ENCODE results near the gene SMIM31. TPM values are rescaled to one million over a fixed set of nuclear protein-coding genes. Genes with fewer than 3 reads are reported as not detected.

The SMIM31 gene
- total and polyA plus RNA-seq, 9 of the 15 experiments (the other 6 are each of a cell fraction or from before 2014, with no cell fraction given): not detected

DNA sequence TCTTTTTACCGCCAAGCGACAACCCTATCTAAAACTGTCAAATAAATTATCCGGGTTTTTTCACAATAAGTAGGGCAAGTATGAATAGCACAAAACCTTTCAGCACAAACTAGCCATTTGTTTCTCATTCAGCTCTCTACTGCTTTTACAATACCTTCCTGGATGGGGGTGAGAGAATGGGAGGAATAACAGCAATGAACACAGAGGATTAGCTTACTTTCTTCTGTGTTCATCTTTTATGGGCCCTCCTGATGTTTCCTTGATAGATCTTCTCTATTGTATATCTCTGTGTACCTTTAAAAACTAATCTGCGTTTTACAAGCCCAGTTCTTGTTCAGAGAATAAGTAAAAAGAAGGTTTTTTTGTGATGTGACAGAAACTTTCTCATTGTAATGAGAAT is 67.8 kb downstream of the SMIM31 start (continued):
- TF ChIP-seq, protein P1, sequence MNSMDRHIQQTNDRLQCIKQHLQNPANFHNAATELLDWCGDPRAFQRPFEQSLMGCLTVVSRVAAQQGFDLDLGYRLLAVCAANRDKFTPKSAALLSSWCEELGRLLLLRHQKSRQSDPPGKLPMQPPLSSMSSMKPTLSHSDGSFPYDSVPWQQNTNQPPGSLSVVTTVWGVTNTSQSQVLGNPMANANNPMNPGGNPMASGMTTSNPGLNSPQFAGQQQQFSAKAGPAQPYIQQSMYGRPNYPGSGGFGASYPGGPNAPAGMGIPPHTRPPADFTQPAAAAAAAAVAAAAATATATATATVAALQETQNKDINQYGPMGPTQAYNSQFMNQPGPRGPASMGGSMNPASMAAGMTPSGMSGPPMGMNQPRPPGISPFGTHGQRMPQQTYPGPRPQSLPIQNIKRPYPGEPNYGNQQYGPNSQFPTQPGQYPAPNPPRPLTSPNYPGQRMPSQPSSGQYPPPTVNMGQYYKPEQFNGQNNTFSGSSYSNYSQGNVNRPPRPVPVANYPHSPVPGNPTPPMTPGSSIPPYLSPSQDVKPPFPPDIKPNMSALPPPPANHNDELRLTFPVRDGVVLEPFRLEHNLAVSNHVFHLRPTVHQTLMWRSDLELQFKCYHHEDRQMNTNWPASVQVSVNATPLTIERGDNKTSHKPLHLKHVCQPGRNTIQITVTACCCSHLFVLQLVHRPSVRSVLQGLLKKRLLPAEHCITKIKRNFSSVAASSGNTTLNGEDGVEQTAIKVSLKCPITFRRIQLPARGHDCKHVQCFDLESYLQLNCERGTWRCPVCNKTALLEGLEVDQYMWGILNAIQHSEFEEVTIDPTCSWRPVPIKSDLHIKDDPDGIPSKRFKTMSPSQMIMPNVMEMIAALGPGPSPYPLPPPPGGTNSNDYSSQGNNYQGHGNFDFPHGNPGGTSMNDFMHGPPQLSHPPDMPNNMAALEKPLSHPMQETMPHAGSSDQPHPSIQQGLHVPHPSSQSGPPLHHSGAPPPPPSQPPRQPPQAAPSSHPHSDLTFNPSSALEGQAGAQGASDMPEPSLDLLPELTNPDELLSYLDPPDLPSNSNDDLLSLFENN (IDR thresholded peaks at IDR 0.05; ENCODE audit: low read depth in 2 of 2, low read length in 2 of 2): no peak
- TF ChIP-seq NFE2 (IDR thresholded peaks at IDR 0.05; ENCODE audit: low read depth) (no peak), IRF2 (CRISPR knock-in tag; IDR thresholded peaks at IDR 0.05) (no peak)

DNA sequence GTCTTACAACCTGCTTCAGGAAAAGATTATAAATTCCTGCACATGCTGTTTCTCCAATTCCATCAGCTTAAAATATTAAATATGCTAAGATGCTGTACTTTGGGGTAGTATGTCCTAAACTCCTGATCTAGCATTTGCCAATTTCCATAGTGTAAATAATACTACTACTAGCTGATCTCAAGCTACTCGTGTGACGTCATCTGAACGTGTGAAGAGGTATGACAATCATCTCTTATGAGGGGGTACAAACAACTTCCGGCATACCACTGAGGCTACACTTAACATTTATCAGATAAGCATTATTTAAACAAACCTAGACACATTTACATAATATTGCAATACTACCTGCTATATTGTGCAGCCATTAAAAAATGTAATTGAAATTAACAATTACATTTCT is 70.7 kb downstream of the SMIM31 start:
- H2AFZ ChIP-seq (ENCODE audit: low read depth, low read length): no peak overlapping the region
- no peaks in the 10 kb centered on the region for H3K9me3 ChIP-seq (replicated peaks; ENCODE audit: control insufficient read depth, insufficient read depth, low read depth, low read length)
- no peak overlapping the region for H3K4me2 ChIP-seq (ENCODE audit: insufficient read depth, low read length)
- no peak overlapping the region for H3K4me3 ChIP-seq
- in situ Hi-C loops (cut with MboI) (no loop called here), intact Hi-C loops (cut with micrococcal nuclease) (no loop called here)
- no TSS peak for BruUV-seq (replicated peaks)
- DNase-seq (ENCODE audit: extremely low read depth in 1 of 4, low spot score in 3 of 4): no peak
- no peaks in the 10 kb centered on the region for H3K27me3 ChIP-seq (ENCODE audit: control insufficient read depth in 2 of 2, insufficient read depth in 2 of 2, low read length in 2 of 2)
- no peaks in the 10 kb centered on the region for H3K9me1 ChIP-seq (ENCODE audit: control insufficient read depth, insufficient read depth, low read length)
- no peaks in the 10 kb centered on the region for H3K4me1 ChIP-seq (replicated peaks in 1 of 2; ENCODE audit: control insufficient read depth in 2 of 2, insufficient read depth in 2 of 2, low read length in 2 of 2)
- H3K79me2 ChIP-seq (ENCODE audit: control insufficient read depth, insufficient read depth, low read length): no peaks in the 10 kb centered on the region
- H3K27ac ChIP-seq (ENCODE audit: extremely low read depth, low read depth, low read length): no peak overlapping the region
- FAIRE-seq: no peak
- no peaks in the 10 kb centered on the region for H3K36me3 ChIP-seq (ENCODE audit: control insufficient read depth, insufficient read depth, low read length)
- POLR2A ChIA-PET: no interaction called here
- whole genome bisulfite sequencing (ENCODE audit: insufficient coverage, low coverage, missing lambda C conversion rate): 0% methylated on average over 4 of the region's 4 CpGs
- H3K9ac ChIP-seq (ENCODE audit: insufficient read depth in 1 of 2, low read depth in 2 of 2, low read length in 2 of 2): no peak overlapping the region
- no peak for ATAC-seq
- CTCF ChIA-PET (ENCODE audit: low intra/inter-chr PET ratio): no interaction called here
- H4K20me1 ChIP-seq (replicated peaks; ENCODE audit: control insufficient read depth, insufficient read depth, low read length): no peaks in the 10 kb centered on the region
- no peak for TF ChIP-seq ZNF324 (CRISPR knock-in tag; IDR thresholded peaks at IDR 0.05)
- TF ChIP-seq SMAD1 (IDR thresholded peaks at IDR 0.05; ENCODE audit: low read depth, low read length, partially characterized antibody): no peak
- TF ChIP-seq SIX5 (IDR thresholded peaks at IDR 0.05; ENCODE audit: borderline replicate concordance in 1 of 2, insufficient read depth in 1 of 2, low read depth in 1 of 2, low read length in 2 of 2): no peak
- TF ChIP-seq E2F3 (CRISPR knock-in tag; IDR thresholded peaks at IDR 0.05): no peak
- TF ChIP-seq NEUROD1 (IDR thresholded peaks at IDR 0.05; ENCODE audit: borderline replicate concordance, low read depth, low read length, partially characterized antibody): no peak
- no peak for TF ChIP-seq SMARCC2 (IDR thresholded peaks at IDR 0.05; ENCODE audit: low read depth)
- TF ChIP-seq NUFIP1 (IDR thresholded peaks at IDR 0.05; ENCODE audit: partially characterized antibody): no peak
- TF ChIP-seq ASH1L (IDR thresholded peaks at IDR 0.05; ENCODE audit: borderline replicate concordance, low read depth, partially characterized antibody): no peak
- TF ChIP-seq PHTF2 (CRISPR knock-in tag; IDR thresholded peaks at IDR 0.05): no peak
- TF ChIP-seq, protein P2, sequence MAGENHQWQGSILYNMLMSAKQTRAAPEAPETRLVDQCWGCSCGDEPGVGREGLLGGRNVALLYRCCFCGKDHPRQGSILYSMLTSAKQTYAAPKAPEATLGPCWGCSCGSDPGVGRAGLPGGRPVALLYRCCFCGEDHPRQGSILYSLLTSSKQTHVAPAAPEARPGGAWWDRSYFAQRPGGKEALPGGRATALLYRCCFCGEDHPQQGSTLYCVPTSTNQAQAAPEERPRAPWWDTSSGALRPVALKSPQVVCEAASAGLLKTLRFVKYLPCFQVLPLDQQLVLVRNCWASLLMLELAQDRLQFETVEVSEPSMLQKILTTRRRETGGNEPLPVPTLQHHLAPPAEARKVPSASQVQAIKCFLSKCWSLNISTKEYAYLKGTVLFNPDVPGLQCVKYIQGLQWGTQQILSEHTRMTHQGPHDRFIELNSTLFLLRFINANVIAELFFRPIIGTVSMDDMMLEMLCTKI (IDR thresholded peaks at IDR 0.05; ENCODE audit: partially characterized antibody): no peak
- TF ChIP-seq CBX3 (IDR thresholded peaks at IDR 0.05; ENCODE audit: borderline replicate concordance in 1 of 2, low read length in 2 of 2): no peak
- no peak for TF ChIP-seq RHOXF2B (CRISPR knock-in tag; conservative IDR thresholded peaks at IDR 0.05)
- TF ChIP-seq RAD21 (CRISPR knock-in tag; conservative IDR thresholded peaks at IDR 0.05 in 1 of 2, IDR thresholded peaks at IDR 0.05 in 1 of 2): no peak
- no peak for TF ChIP-seq KLF13 (tag; IDR thresholded peaks at IDR 0.05; ENCODE audit: borderline replicate concordance, low read depth)
- no peak for TF ChIP-seq PHB2 (IDR thresholded peaks at IDR 0.05; ENCODE audit: low read depth)
- TF ChIP-seq KLF10 (CRISPR knock-in tag; IDR thresholded peaks at IDR 0.05): no peak
